Measurements from ENCODE around the gene UPK1B.
"Not testable (repeated sequence)": the region's sequence is repeated elsewhere in the genome, so short reads cannot be mapped to it uniquely, and the experiment has no call there.

Gene UPK1B

GRCh38 chr3:119173325-119173724 is at the start of gene UPK1B:
Gene UPK1B (plus strand): TSS chr3:119173598. CDS start chr3:119186742, 13,144 bp downstream.
- DNase-seq (ENCODE audit: low spot score): no peak

- no peak for DNase-seq (ENCODE audit: low spot score)
Measured at GRCh38 chr3:119125342-119125741, 48.1 kb upstream of the UPK1B start.

- DNase-seq (ENCODE audit: low spot score): no peak
Measured at GRCh38 chr3:119125742-119126504, 47.5 kb upstream of the UPK1B start.

- not testable (repeated sequence) for DNase-seq (ENCODE audit: low spot score)
Measured at GRCh38 chr3:119130291-119130690, 43.1 kb upstream of the UPK1B start.

DNA sequence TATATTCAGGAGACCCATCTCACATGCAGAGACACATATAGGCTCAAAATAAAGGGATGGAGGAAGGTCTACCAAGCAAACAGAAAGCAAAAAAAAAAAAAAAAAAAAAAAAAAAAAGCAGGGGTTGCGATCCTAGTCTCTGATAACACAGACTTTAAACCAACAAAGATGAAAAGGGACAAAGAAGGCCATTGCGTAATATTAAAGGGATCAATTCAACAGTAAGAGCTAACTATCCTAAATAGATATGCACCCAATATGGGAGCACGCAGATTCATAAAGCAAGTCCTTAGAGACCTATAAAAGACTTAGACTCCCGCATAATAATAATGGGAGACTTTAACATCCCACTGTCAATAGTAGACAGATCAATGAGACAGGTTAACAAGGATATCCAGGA is 41.1 kb upstream of the UPK1B start:
- not testable (repeated sequence) for DNase-seq (ENCODE audit: low spot score)

- not testable (repeated sequence) for DNase-seq (ENCODE audit: low spot score)
Measured at GRCh38 chr3:119139360-119139759, 34.0 kb upstream of the UPK1B start.

DNA sequence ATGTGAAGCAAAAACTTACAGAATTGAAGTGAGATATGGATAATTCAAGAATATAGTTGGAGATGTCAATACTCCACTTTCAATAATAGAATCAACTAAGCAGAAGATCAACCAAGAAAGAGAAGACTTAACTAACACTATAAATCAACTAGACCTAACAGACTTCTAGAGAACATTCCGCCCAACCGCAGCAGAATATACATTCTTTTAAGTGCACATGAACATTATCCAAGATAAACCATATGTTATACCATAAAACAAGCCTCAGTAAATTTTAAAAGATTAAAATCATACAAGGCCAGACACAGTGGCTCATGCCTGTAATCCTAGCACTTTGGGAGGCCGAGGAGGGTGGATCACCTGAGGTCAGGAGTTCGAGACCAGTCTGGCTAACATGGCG is 32.9 kb upstream of the UPK1B start:
- DNase-seq (ENCODE audit: low spot score): no peak

DNA sequence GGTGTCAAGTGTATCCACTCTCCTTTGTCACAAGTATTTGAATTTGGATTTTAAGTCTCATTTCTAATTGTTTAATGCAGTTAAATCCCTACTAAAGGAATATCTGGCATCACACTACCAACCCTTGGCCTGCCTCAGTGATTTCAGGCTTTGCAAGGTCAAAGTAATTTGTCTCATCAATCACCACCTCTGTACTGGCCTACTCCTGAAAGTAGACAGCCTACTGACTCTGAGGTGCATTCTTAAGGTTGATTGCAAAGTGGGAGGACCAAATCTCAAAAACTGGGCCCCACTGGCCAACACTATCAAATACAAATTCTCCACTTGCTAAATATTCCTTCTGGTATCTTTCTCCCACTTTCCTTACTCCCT is 28.3 kb upstream of the UPK1B start:
- no peak for DNase-seq (ENCODE audit: low spot score)

DNA sequence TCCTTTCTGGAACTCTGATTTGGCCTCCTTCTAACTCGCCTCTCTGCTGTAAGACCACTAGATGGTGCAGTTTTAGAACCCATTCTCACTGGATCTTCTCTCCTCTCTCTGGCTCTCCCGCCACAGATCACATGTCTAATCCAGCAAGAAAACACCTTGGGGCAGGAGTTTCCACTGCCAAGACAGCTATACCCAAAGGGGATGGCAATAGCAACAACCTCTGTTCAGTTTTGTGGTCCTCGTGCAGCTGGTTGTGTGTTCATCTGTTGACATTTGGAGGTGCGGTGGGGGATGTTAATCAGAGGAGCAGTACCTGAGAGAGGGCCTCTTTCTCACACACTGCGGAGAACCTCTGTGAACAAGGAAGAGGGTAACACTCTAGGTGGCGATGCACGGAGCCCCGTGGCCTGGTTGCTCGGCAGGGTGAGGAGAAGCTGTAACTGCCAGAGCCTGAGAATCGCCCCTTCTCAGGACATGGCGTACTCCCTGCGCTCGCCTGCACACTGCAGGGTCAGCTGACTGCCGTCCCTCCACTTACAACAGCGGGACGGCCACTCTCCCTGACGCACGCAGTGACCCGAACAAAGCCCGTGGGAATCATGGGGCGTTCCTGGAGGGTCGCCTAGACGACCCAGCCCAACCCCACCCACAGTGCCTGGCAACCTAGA is 27.8 kb upstream of the UPK1B start, which contains the start of gene TEX55:
Gene TEX55, plus strand, starts transcription at position 666 of the 668 bp plus-strand sequence. CDS start 25 bp downstream, outside the sequence.
- peak; percentile 15 for DNase-seq (ENCODE audit: low spot score)

- DNase-seq (ENCODE audit: low spot score): no peak
Measured at GRCh38 chr3:119146578-119147375, 26.6 kb upstream of the UPK1B start.

DNA sequence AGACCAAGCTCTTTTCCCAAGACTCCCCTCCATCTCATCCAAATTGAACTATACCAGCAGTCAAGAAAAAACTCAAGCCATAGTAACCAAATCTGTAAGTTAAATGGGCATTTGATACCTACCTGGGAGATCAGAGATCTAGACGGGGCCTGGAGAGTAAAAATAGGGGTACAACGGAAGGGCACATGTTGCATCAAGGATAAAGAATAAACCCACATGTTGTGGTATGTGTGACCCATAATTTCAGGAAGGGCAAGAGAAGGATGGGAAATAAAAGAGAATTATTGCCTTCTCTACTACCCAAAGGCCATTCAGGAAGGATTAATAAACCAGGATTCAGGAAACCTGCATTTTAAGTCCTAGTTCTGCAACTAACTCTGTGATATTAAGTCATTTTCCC is 25.9 kb upstream of the UPK1B start:
- no peak for DNase-seq (ENCODE audit: low spot score)

- no peak for DNase-seq (ENCODE audit: low spot score)
Measured at GRCh38 chr3:119148493-119149180, 24.8 kb upstream of the UPK1B start.

DNA sequence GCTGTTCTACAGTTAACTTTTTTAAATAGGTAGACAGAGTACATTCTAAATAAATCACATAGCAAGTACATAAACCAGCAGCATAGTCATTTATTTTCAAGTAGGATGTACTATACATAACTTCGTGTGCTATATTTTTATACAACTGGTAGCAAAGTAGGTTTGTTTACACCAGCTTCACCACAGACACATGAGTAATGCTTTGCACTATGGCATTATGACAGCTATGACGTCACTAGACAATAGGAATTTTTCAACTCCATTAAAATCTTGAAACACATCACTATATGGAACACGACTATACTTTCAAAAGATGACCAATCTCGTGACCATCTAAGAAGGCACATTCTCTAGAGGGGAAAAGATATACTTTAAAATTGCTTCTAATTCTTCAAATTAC is 23.9 kb upstream of the UPK1B start:
- DNase-seq (ENCODE audit: low spot score): no peak

- DNase-seq (ENCODE audit: low spot score): no peak
Measured at GRCh38 chr3:119156868-119157267, 16.5 kb upstream of the UPK1B start.

DNA sequence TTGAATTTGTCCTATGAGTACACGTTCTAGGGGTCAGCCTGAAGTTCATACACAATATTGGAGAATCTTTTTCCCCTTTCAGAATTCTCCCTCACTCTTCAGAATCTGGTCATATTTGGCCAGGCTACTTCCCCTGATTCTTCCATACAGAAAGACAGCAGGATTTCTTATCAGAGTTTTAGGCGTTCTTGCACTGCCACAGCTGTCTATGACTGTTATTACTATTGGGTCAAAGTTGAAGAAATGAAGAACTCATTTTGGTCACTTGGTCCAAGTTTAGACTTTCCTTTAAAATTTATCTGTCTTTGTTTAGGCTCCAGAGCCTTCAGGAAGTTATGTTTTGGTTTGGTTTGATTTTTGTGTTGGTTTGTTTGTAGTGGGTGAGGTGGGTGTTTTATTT is 15.4 kb upstream of the UPK1B start:
- DNase-seq (ENCODE audit: low spot score): no peak

GRCh38 chr3:119160361-119160760 is 13.0 kb upstream of the UPK1B start:
- DNase-seq (ENCODE audit: low spot score): no peak

DNA sequence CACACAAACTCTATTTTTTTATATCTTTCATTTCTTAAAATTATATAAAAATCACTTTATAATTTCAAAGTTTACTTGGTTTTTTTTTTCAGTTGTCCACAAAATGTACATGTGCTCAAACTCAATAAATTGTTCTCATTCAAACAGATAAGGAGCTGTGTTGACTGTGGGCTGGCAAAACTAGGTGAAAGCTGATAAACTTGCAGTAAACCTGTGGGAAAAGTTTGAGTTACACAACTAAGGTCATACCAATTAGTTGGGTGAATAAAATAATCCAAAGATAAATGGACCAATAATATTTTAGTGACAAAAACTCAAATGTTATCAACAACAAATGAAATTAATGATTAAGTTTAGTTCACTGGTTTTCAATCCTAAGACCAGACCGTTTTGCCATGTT is 12.6 kb upstream of the UPK1B start:
- no peak for DNase-seq (ENCODE audit: low spot score)

DNA sequence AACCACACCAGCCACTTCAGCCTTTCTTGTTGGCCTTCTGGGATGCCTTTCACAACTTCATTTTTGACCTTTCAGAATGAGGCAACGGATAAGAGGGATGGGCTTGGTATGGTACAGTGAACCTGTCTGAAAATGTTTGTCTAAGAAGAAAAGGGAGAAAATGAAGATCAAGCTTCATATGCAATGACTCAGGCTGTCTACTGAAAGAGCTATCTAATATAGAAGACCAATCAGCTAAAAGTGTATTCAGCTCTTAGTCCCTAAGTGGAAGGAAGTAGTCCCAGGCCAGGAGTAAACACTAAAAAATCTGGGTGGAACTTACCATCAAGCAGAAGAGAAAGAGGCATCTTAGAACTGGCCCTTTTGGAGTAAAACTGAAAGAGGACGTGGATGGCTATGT is 12.2 kb upstream of the UPK1B start:
- no peak for DNase-seq (ENCODE audit: low spot score)

DNA sequence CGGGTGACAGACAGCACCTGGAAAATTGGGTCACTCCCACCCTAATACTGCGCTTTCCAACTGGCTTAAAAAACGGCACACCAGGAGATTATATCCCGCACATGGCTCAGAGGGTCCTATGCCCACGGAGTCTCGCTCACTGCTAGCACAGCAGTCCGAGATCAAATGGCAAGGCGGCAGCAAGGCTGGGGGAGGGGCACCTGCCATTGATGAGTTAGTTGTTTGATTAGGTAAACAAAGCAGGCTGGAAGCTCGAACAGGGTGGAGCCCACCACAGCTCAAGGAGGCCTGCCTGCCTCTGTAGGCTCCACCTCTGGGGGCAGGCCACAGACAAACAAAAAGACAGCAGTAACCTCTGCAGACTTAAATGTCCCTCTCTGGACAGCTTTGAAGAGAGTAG is 8.7 kb upstream of the UPK1B start:
- DNase-seq (ENCODE audit: low spot score): not testable (repeated sequence)

- DNase-seq (ENCODE audit: low spot score): no peak
Measured at GRCh38 chr3:119170821-119171220, 2.6 kb upstream of the UPK1B start.

- no peak for DNase-seq (ENCODE audit: low spot score)
Measured at GRCh38 chr3:119175872-119176756, 2.7 kb downstream of the UPK1B start.

Data from CD4-positive, alpha-beta T cell treated with Interleukin-2 at 100 ng/mL for 4 hours (primary cell).